NCI-H1092 treated with DMSO at 0.1 percent for 48 hours (cell line): ENCODE measurements around the gene CENPQ.
A peak's percentile ranks its signal among the peaks of the same experiment; 100 is the strongest.

ENCODE experiments used
- DNase-seq: peaks from one replicate; lab custom pipeline; 2025; lab: John Stamatoyannopoulos, UW

Gene CENPQ

GRCh38 chr6:49504666-49505065 is 41.5 kb downstream of the CENPQ start:
- no peak for DNase-seq

GRCh38 chr6:49506569-49507111 is 43.5 kb downstream of the CENPQ start:
- no peak for DNase-seq

- no peak for DNase-seq
Measured at GRCh38 chr6:49509342-49509741, 46.2 kb downstream of the CENPQ start.

GRCh38 chr6:49513153-49513989 is 50.2 kb downstream of the CENPQ start:
- no peak for DNase-seq

- DNase-seq, result no peak
Measured at GRCh38 chr6:49514571-49515484, 51.7 kb downstream of the CENPQ start.

- DNase-seq, result no peak
Measured at GRCh38 chr6:49515485-49516146, 52.4 kb downstream of the CENPQ start.

GRCh38 chr6:49516147-49516505 is 53.0 kb downstream of the CENPQ start:
- no peak for DNase-seq

- no peak for DNase-seq
Measured at GRCh38 chr6:49517919-49518318, 54.7 kb downstream of the CENPQ start.

GRCh38 chr6:49519660-49520059 is 56.5 kb downstream of the CENPQ start:
- DNase-seq, result no peak

GRCh38 chr6:49522710-49523593 is 59.8 kb downstream of the CENPQ start:
- DNase-seq, result peak; percentile 6

GRCh38 chr6:49523901-49524300 is 60.7 kb downstream of the CENPQ start:
- DNase-seq, result no peak

GRCh38 chr6:49524541-49524940 is 61.4 kb downstream of the CENPQ start:
- DNase-seq, result no peak

- DNase-seq, result no peak
Measured at GRCh38 chr6:49526598-49526997, 63.4 kb downstream of the CENPQ start.

- DNase-seq, result no peak
Measured at GRCh38 chr6:49527320-49527719, 64.2 kb downstream of the CENPQ start.

GRCh38 chr6:49528571-49528970 is 65.4 kb downstream of the CENPQ start:
- DNase-seq, result no peak

GRCh38 chr6:49530141-49530776 is 67.1 kb downstream of the CENPQ start:
- no peak for DNase-seq

GRCh38 chr6:49531774-49532569 is 68.8 kb downstream of the CENPQ start:
- peak; percentile 59 for DNase-seq

GRCh38 chr6:49535795-49536194 is 72.6 kb downstream of the CENPQ start:
- DNase-seq, result no peak

GRCh38 chr6:49539102-49539501 is 75.9 kb downstream of the CENPQ start:
- no peak for DNase-seq

GRCh38 chr6:49540614-49541013 is 77.4 kb downstream of the CENPQ start:
- DNase-seq, result no peak
